RPMI8226 (cell line): ENCODE data around the gene PAAF1.
"Not testable (repeated sequence)": the region's sequence is repeated elsewhere in the genome, so short reads cannot be mapped to it uniquely, and the experiment has no call there.

ENCODE experiments used
- DNase-seq: peaks from one replicate; pipeline ENCODE4 v3.0.0-alpha.2; 2015

Gene PAAF1

DNA sequence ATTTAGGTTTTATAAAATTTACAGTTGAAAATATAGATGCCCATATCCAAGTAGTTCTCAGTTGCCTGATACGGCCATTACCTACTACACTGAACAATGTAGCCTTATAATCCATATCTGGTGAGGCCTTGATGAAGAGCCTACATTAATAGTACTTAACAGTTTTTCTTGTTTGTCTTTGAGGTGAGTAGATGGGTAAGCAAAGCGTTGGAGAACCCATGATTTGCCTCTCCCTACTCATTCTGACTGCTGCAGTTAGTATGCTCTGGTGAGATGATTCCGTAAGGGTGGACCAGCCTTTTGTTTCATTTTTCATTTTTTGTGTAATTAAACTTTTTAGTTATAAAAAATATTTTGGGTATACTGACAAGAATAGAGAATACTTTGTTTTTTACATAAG lies 11.4 kb downstream of the PAAF1 start:
- DNase-seq: no peak

DNA sequence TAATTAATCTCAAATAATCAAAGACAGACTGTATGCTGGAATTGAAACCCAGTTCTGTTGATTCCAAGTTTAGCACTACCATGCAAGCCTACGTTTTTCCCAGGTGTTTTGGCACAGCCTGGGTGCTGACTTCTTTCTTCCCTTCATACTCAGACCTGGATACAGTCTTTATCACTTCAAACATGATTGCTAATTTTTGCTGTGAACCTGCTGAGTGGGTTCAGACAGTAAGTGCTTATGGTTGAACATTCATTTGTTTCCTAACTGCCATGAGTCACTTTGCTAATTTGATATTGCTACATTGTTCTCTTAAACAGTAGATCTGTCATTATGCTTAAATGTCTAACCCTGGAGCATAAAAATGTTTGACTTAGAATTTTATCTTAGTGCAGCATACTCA lies 12.2 kb downstream of the PAAF1 start:
- DNase-seq: no peak

DNA sequence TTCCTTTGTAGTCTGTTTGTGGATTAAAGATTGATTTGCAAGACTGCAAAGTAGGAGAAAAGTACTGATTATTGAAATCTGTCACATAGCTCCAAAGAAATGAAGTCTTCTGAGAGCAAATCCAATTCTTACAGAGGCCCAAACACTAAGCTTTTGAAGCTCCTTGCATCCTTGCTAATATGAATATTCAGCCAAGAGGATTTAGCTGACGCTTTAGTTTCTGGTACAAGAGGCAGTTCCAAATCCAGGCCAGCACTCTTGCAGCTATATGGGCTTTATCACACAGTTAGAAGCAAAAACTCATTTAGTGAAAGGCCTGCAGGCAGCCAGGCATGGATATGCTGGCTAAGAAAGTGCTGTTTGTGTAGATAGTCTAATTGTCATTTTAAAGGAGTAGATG lies 12.7 kb downstream of the PAAF1 start:
- no peak for DNase-seq

DNA sequence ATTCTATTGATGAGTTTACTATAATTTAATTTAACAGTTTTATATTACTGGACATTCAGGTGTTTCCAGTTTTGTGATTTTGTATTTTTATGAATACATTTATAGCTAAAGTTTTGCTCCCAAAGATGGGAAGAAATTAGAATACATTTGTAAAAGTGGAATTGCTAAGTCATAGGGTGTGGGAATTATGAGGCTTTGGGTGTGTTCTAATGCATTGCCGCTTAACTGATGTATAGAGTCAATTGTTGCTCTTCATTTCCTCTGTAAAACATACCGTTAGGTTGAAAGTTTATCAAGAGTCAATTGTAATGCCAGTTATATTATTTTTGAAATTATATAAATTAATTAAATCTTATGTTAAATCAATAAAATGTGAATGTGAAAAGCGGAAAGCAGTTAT lies 16.2 kb downstream of the PAAF1 start:
- DNase-seq: no peak

DNA sequence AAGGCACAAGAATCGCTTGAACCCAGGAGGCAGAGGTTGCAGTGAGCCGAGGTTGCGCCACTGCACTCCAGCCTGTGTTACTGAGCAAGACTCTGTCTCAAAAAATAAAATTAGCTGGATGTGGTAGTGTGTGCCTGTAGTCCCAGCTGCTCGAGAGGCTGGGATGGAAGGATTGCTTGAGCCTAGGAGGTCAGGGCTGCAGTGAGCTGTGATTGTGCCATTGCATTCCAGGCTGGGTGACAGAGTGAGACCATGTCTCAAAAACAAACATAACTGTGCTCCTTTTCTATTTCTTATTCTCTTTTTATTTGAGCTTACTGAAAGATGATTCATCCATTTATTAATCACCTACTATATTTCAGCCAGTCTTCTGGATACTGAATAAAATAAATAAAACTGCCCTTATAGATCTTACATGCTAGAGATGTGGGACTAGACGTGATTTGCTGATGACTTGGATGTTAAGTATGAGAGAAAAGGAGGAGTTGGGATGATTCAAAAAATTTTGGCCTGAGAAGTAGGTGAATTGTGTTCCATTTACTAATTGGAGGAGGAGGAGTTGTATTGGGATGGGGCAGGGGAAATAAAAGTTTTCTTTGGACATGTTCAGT lies 18.0 kb downstream of the PAAF1 start:
- DNase-seq: no peak

DNA sequence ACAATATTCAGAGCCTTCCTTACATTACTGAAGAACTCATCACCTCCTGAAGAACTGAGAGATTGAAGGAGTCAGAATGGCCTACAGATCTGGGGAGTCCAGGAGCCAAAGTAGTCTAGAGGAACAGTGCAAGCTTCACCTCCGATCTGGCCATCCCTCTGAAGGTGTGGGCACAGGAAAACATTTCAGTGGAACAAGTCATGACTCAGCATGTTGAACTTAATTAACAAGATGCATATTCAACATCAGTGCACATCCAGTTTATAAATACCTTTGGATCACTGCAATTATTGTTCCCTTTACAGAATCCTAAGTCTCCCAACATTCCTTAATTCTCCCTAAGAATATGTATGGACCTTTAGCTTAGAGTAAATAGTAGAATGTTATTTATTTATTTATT lies 25.5 kb downstream of the PAAF1 start:
- DNase-seq: no peak

DNA sequence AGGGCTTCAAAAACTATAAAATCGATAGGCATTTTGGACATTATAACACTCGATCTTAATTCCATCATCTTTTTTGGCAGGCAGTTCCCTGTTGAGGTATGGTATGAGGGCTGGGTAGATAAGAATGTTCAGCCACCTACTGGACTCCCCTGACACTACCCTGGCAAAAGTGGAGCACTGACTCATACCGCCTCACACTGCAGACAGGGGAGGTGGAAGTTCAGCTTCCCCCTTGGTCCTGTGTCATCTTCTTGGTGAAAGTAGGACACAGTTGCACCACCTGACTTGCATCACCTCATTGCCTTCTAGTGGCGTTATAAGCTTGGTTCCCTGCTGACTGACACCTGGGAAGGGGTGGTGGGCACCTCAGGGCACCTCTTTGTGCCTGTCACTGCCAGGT lies 30.4 kb downstream of the PAAF1 start:
- no peak for DNase-seq

DNA sequence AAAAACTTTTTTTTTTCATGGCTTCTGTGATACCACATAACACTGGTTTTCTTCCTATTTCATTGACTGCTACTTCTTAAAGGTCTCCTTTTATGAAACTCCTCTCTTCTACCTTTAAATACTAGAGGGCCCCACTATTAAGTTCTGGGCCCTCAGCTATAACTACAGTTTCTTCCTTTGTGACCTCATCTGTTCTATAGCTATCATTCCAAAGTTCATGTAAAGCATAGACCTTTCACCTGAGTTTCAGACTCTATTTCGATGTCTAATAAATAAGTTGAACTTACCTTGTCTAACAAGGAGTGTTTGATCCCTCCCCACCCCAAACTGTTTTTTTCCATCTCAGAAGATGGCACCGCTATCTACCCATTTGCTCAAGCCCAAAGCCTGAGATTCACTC lies 35.2 kb downstream of the PAAF1 start:
- DNase-seq: no peak

DNA sequence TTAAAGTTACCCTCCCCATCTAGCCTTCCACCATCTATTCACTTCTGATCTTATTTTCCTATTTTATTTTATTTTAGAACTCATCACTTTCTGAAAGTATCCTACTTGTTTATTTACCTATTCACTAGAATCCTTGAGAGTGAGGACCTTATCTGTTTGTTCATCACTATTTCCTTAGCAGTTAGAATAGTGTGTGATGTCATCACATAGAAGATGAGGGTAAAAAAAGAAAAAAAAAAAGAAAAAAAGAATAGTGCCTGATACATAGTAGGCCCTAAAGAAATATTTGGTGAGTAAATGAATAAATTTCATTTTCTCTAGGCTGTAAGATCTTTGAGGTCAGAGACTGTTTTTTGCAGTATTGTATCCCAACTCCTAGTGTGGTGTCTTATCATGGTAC lies 36.7 kb downstream of the PAAF1 start:
- no peak for DNase-seq

DNA sequence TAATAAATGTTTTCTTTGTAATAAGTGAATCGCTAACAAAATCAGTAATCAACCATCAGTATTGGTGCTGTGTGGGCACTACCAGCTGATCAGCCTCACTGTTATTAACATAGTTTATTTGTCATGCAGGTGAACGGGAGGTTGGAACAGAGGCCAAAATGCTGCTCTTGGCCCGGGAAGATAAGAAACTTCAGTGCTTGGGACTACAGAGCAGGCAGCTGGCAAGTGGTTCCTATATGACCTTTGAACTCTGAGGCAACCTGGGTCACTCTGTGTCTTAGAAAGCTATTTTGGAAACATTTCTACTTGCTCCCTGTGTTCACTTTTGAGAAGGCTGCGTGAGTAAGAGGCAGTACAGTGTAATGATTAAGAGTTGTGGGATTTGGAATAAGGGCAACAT lies 37.5 kb downstream of the PAAF1 start:
- no peak for DNase-seq

DNA sequence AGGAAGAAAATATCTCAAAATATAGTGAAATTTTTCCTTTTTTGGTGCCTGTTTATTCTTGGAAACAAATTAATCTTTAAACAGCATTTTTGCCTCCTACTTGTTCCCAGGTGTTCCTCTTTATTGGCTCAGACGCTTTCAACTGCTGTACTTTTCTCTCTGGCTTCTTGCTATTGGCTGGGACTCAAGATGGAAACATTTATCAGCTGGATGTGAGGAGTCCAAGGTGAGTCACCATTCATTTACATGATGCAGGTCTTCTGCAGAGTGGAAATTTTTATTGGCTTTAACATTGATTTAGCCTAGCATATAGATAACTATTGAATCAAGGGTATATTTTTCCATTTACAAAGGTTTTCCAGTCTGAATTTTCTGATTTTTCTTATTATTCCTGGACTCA lies 39.6 kb downstream of the PAAF1 start:
- no peak for DNase-seq

DNA sequence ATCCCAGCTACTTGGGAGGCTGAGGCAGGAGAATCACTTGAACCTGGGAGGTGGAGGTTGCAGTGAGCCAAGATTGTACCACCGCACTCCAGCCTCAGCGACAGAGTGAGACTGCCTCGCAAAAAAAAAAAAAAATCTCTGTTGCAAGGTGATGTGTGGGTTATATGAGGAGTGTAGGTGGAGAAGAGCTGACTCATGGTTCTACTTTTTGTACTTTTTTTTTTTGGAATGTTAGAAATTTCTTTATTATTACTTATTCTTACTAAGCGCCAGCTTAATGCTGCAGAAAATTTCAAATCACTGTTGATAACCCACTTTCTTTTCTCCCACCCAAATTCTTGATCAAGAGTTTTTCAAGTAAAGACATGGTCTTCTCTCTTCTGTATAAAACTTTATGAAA lies 44.4 kb downstream of the PAAF1 start:
- DNase-seq: no peak

DNA sequence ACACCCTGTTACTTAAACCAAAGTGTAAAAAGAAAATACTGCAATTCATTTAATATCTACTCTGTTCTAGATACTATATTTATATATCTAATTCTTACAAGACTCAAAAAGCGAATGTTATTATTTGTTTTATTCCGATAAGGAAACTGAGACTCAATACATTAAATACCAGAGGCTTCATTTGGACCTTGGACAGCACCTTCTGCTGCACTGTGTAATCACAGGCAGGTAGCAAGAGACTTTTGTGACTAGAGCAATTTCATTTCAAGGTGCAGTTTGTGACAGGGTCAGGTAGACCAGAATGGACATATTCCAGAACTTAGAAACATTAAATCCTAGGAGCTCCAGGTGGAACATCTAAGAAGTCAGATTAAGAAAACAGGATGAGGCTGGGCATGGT lies 52.6 kb downstream of the PAAF1 start:
- no peak for DNase-seq

DNA sequence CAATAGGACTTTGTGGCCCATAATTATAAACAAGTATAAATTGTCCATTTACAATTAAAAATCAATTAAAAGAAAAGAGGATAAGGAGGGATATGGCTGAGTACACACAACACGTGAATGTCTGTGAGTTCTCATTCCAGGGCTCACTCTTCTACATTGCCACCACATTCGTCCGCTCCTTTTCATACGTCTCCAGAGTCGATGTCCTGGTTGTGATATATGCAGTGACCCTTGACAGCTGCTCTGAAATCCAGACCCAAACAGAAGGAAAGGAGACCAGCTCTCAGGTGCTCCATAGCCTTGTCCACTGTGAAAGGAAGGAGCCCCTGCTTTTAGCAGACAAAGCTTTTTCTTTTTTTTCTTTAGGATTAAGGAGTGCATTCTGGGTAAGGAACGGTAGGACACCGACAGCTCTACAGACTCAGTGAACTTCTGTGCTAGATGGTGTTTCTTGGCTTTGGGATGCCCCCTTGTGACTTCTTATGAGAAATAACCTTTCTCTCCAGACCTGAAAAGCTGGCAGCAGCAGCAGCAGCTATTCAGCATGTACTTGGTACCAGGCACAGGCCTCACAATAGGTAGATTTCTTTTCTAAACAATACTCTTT lies 54.3 kb downstream of the PAAF1 start:
- peak; percentile 62 for DNase-seq

DNA sequence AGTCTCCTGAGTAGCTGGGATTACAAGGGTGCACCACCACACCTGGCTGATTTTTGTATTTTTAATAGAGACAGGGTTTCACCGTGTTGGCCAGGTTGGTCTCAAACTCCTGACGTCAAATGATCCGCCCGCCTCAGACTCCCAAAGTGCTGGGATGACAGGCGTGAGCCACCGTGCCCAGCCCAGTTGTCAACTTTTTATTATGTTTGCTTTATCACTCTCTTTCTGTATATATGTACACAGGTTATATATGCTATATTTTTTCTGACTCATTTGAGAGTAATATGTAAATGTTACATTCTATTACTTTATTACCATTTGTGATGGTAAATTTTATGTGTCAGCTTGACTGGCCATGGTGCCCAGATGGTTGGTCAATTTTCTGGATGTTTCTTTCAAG lies 55.2 kb downstream of the PAAF1 start:
- DNase-seq: no peak

DNA sequence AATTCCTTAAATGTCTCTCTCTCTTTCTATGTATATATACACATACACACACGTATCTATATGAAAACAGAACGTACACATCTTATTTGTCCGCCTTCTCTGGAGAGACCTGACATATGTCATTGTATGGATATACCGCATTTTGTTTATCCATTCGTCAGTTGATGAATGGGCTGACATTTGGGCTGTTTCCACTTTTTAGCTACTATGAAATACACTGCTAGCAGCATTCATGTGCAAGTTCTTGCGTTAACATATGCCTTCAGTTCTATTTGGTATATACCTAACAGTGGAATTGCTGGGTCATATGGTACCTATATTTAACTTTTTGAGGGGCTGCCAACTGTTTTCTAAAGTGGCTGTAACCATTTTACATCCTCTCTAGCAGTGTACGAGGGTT lies 56.0 kb downstream of the PAAF1 start:
- DNase-seq: no peak

DNA sequence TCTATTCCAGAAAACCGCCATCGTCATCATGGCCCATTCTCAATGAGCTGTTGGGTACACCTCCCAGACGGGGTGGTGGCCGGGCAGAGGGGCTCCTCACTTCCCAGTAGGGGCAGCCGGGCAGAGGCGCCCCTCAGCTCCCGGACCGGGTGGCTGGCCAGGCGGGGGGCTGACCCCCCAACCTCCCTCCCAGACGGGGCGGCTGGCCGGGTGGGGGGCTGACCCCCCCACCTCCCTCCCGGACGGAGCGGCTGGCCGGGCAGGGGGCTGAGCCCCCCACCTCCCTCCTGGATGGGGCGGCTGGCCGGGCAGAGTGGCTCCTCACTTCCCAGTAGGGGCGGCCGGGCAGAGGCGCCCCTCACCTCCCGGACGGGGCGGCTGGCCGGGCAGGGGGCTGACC lies 59.2 kb downstream of the PAAF1 start:
- DNase-seq: not testable (repeated sequence)

DNA sequence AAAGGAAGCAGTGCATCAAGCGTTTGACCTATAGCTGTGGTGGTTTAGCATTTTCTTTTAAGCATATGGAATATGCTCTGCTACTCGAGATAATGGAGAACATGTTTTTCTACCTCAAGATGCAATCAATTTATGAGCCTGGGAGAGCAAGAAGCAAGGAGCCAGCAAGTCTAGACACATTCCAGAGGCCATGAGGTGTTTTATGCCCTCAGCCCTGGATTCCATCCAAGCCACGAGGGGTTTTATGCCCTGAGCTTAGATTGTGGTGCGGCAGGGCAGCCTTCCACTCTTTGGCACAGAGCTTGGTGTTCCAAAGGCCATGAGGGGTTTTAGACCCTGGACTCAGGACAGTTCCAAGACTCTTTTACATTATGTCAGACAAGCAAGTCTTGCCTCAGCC lies 62.3 kb downstream of the PAAF1 start:
- DNase-seq: no peak

DNA sequence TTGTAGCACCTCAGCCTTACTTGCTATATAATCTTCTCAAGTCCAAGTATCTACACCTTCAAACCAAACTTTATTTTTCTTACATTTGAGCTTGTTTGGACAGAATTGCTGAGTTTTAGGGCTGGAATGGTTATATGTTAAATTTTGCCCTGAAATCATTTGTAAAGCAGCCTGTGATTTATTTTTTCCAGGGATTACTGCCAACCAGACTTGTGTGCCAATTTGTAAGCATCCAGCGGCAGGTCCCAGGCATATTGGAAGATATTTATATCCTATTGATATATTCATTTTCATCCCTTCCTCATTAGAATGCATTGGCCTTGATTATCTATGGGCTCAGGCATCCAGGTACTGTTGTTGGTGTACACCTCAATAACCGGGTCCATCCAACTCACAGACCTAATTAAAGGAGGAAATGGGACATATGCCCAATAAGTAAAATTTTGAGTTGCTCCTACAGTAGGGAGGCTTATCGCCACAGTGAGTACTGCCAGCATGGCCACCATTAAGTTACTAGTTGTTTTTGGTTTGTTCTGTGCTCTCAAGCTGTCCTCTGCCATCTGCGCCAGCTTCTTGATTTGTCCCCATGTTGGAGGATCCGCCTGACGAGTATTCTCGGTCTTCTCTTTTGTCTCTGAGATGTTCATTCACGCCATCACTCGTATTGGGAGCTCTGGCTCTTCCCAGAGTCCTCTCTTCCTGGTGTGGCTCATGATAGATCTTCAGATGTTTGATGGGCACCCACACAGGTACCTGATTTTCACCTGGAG lies 64.2 kb downstream of the PAAF1 start:
- no peak for DNase-seq

DNA sequence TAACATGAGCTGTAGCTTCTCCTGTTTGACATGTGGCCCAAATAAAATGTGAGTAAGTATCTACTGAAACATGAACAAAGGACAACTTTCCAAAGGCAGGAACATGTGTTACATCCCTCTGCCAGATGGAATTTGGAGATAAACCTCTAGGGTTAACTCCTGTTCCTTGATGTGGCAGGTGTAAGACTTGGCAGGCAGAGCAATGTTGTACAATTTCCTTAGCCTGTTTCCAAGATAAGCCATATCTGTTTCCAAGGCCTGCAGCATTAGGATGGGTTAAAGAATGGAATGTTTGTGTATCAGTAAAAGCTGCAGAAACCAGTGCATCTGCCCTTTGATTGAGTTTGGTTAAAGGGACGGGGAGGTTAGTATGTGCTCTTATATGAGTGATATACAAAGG lies 65.2 kb downstream of the PAAF1 start:
- no peak for DNase-seq

DNA sequence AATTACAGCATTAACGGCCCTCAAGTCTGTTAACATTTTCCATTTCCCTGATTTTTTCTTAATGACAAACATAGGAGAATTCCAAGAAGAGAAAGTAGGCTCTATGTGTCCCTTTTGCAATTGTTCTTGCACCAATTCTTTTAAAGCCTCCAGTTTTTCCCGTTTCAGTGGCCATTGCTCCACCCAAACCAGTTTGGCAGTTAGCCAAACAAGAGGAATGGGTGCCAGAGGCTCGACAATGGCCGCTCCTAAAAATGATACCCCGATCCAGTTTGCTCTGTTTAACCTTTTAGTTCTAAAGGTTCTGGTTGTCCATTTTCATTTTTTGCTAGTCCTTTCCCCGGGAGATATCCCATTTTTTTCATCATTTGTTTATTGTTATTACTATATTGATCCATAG lies 67.3 kb downstream of the PAAF1 start:
- no peak for DNase-seq

DNA sequence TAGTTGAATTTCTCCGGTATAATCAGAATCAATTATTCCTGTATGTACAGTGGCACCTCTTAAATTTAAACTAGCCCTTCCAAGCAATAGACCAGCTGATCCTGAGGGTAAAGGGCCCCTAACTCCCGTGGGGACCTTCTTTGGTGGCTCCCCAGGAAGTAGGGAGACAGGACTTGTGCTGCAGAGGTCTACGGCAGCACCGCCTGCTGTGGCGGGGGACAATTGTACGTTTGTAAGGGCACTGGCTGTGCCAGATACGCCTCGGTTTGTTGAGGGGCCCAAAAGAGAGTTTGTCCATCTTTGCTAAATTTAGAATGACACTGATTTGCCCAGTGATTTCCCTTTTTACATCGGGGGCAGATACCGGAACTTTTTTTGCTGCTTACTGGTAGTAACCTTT lies 68.1 kb downstream of the PAAF1 start:
- no peak for DNase-seq

DNA sequence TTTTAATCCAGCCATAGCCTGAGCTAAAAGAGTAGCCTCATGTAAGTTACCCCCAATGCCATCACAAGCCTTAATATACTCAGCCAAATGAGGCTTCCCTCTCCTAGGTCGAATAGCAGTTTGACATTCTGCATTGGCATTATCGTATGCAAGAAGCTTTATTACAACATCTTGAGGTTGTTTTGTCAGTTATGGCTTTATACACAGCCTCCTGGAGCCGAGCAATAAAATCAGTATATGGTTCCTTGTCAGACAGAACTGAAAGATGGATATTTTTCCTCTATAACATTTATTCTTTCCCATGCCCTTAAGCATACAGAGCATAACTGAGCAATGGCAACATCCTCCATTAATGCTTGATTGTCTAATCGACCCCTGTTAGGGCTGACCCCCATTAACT lies 68.6 kb downstream of the PAAF1 start:
- no peak for DNase-seq

DNA sequence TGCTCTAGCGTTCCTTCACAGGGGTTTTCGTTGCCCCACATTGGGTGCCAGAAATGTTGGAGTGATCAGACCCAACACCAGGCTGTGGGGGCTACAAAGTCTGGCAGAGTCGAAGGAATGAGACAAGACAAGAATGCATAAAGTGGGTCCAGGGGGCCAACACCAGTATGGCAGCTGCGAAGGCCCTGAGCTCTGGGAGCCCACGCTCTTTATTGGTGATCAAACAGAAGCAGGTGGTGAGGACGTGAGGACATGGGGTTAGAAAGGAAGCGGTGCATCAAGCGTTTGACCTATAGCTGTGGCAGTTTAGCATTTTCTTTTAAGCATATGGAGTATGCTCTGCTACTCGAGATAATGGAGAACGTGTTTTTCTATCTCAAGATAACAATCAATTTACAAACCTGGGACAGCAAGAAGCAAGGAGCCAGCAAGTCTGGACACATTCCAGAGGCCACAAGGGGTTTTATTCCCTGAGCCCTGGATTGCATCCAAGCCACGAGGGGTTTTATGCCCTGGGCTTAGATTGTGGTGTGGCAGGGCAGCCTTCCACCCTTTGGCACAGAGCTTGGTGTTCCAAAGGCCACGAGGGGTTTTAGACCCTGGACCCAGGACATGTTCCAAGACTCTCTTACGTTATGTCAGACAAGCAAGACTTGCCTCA lies 70.1 kb downstream of the PAAF1 start:
- no peak for DNase-seq
